Nephron (organoid): ENCODE data around the gene NANOS3.
A peak's percentile ranks its signal among the peaks of the same experiment; 100 is the strongest.

ENCODE experiments used
- H3K27ac Mint-ChIP-seq, 3 experiments: 2 replicates each; pipeline ENCODE4 v1.8.0; 2020; ENCODE audit warnings: mixed read lengths in 3 of 3, mild to moderate bottlenecking in 2 of 3, moderate library complexity in 1 of 3
- H3K27me3 Mint-ChIP-seq: 2 replicates; pipeline ENCODE4 v1.8.0; 2021; ENCODE audit warnings: low read depth, mild to moderate bottlenecking, moderate library complexity, mixed read lengths
- H3K36me3 Mint-ChIP-seq: 2 replicates; pipeline ENCODE4 v1.8.0; 2020; ENCODE audit warnings: low read depth, mixed read lengths
- H3K4me1 Mint-ChIP-seq: 2 replicates; pipeline ENCODE4 v1.8.0; 2020; ENCODE audit warnings: mixed read lengths
- H3K4me3 Mint-ChIP-seq, 3 experiments: 2 replicates each; pipeline ENCODE4 v1.8.0; 2020; ENCODE audit warnings: mild to moderate bottlenecking in 3 of 3, mixed read lengths in 3 of 3, moderate library complexity in 2 of 3
- H3K9me3 Mint-ChIP-seq: 2 replicates; pipeline ENCODE4 v1.8.0; 2020; ENCODE audit warnings: mixed read lengths
- CTCF ChIP-seq, 3 experiments: fragments of 200-600 bp; sonication (generic); IDR thresholded peaks; one replicate each; pipeline ENCODE4 v1.5.0; 2021; ENCODE audit warnings: antibody characterized with exemption in 3 of 3; ENCODE audit not compliant: unreplicated experiment in 3 of 3

The NANOS3 gene

GRCh38 chr19:13839130-13839937 is 37.6 kb upstream of the NANOS3 start:
- TF ChIP-seq CTCF (IDR thresholded peaks at IDR 0.05; ENCODE audit: unreplicated experiment in 3 of 3) = no peak
- H3K27ac Mint-ChIP-seq = peak overlapping the region in 2 of 3 experiments; percentile 35 to 37
- H3K4me3 Mint-ChIP-seq = peak overlapping the region in 2 of 3 experiments; percentile 60 to 61
- no peaks in the 10 kb centered on the region for H3K27me3 Mint-ChIP-seq
- peaks cover 12% of the 10 kb centered on the region for H3K4me1 Mint-ChIP-seq
- H3K9me3 Mint-ChIP-seq = no peaks in the 10 kb centered on the region
- H3K36me3 Mint-ChIP-seq = no peaks in the 10 kb centered on the region

DNA sequence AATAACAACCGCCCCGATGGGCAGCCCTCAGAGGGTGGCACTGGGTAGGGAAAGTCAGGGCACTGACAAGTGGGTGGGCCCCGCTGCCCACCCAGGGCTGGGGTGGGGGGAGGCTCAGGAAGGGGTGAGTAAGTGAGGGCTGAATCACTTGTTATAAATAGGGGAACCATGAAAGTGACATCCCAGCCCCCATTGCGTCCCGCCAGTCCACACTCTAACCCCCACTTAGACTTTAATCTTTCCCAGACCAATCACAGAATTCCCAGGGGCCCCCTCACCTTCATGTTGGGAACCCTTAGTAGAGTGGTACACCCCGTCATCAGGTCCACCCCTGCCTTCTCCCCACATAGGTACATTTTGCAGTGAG is 37.0 kb upstream of the NANOS3 start:
- no peaks in the 10 kb centered on the region for H3K36me3 Mint-ChIP-seq
- no peak for TF ChIP-seq CTCF (IDR thresholded peaks at IDR 0.05; ENCODE audit: unreplicated experiment in 3 of 3)
- no peaks in the 10 kb centered on the region for H3K27me3 Mint-ChIP-seq
- H3K27ac Mint-ChIP-seq = peak overlapping the region; percentile 27 to 86 (median 60)
- H3K9me3 Mint-ChIP-seq = no peaks in the 10 kb centered on the region
- H3K4me1 Mint-ChIP-seq = peaks cover 17% of the 10 kb centered on the region
- peak overlapping the region; percentile 43 to 97 (median 96) for H3K4me3 Mint-ChIP-seq

DNA sequence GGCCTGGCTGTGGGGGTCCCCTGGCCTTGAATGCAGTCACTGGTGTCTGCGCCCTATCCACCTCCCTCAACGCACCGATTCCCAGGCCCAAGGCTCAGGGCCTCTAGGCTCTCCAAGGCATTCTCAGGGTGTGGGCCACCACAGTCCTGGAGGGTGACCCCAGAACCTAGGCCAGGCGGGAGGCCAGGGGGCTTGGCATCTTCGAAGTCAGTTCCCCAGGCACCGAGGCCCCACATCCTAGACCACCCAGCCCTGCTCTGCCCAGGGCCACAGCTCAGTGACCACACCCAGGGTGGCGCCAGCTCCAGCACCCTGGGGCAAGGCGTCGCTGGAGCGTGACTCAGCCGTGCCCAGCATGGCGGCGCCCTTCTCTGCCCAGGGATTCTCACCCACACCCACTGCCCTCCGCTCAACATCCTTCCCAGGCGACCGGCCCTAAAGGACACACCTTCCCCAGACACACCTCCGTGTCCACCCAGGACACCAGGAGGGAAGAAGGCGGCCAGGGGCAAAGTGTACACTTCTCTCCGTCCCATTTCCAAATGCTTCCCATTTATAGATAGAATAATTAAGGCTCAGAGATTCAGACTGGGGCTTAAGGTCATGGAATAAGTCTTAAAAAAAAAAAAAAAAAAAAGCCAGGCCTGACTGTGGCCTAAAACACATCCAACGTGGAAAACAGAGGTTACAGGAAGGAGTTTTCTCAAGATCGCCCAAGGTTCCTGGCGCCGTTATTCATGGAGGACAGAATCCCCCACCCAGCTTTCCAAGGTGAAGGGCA is 36.4 kb upstream of the NANOS3 start:
- H3K4me1 Mint-ChIP-seq = peaks cover 23% of the 10 kb centered on the region
- no peaks in the 10 kb centered on the region for H3K9me3 Mint-ChIP-seq
- TF ChIP-seq CTCF (IDR thresholded peaks at IDR 0.05; ENCODE audit: unreplicated experiment in 3 of 3) = no peak
- no peaks in the 10 kb centered on the region for H3K36me3 Mint-ChIP-seq
- H3K27ac Mint-ChIP-seq = peak overlapping the region; percentile 27 to 86 (median 60)
- peak overlapping the region; percentile 95 to 97 (median 96) for H3K4me3 Mint-ChIP-seq
- no peaks in the 10 kb centered on the region for H3K27me3 Mint-ChIP-seq

DNA sequence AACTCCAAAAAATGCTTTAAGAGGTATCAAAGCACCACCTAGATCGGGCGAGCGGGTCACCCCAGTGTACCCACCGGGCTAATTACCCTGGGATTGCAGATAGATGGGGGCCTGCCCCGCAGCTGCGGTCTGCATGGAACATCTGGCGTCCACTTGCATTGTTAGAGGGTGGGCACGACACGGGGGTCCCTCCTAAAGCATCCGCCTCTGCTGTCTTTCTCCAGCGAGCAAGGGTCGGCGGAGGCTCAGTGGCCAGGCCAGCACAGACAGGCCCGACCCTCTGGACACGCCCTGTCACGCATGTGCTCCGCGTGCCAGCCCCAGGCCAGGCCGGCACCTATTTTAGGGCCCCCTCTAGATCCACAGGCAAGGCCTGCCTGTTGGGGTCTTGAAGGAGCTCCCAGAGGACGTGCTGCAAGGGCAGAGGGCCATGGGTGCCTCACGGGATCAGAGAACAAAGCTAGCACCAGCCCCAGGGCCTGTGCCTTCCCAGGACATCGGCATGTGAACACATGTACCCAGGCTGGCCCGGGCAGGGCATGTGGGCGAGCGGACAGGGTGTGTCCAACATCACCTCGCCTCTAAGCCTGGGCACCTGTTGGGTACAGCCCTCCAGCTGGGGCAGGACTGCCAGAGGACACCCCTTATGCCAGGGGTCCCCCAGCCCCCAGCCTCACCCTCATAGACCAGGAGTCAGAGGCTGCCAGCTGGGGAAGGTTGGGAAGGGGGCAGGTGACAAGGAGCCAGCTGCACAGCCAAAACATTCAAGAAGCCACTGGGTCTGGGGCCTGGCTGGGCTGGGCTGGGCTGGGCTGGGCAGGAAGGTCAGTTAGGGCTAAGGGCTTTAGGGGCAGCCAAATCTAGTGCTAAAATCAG is 35.6 kb upstream of the NANOS3 start:
- Mint-ChIP-seq H3K36me3 (no peaks in the 10 kb centered on the region), H3K9me3 (no peaks in the 10 kb centered on the region), H3K4me1 (peaks cover 27% of the 10 kb centered on the region), H3K27ac (peak overlapping the region; percentile 86 to 94 (median 90)), H3K27me3 (no peaks in the 10 kb centered on the region), H3K4me3 (peak overlapping the region; percentile 95 to 97 (median 96))
- no peak for TF ChIP-seq CTCF (IDR thresholded peaks at IDR 0.05; ENCODE audit: unreplicated experiment in 3 of 3)

DNA sequence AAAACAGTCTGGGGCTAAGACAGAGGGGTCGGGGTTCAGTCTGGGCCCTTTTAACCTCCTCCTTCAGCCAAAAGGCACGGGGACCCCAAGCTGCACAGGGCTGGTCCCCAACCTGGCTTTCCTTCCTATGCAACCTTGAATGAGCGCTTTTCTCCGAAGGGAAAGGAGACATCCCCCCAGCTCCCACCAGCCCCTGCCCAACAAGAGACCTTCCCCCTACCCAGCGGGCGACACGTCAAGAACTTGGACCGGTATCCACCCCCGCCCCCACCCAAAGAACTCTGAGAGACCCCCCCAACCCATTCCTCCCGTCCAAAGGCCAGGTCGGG is 35.0 kb upstream of the NANOS3 start:
- peak overlapping the region; percentile 95 to 97 (median 96) for H3K4me3 Mint-ChIP-seq
- no peaks in the 10 kb centered on the region for H3K36me3 Mint-ChIP-seq
- no peaks in the 10 kb centered on the region for H3K27me3 Mint-ChIP-seq
- TF ChIP-seq CTCF (IDR thresholded peaks at IDR 0.05; ENCODE audit: unreplicated experiment in 3 of 3) = no peak
- peaks cover 33% of the 10 kb centered on the region for H3K4me1 Mint-ChIP-seq
- peak overlapping the region; percentile 86 to 94 (median 90) for H3K27ac Mint-ChIP-seq
- H3K9me3 Mint-ChIP-seq = no peaks in the 10 kb centered on the region
